Medulla oblongata (tissue), 1 donor: ENCODE data around the gene OR7A17.
A peak's percentile ranks its signal among the peaks of the same experiment; 100 is the strongest.

Source experiments
- DNase-seq: peaks from one replicate; pipeline ENCODE4 v3.0.0-alpha.2; 2015; ENCODE audit errors: extremely low spot score

Gene OR7A17

DNA sequence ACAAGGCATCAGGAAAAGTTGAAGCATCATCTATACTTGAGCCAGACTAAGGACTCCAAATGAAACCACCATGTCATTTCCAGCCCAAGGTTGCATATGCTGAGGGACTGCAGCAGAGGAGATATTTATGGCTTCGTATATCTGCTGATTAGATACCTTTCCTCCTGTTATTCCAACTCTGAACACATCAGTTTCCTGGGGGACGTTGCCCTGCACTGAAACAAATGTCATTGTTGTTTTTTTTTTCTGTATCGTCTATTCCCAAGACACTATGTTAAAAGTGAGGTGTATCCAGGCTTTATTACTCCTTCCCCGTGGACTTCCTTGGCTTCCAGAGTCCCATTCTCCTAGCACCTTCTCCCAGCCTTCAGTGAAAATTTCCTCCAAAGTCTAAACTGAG lies at the start of gene OR7A17:
Gene OR7A17 (minus strand): TSS at position 101 of the 400 bp plus-strand sequence. CDS start 4,777 bp downstream, outside the sequence.
- DNase-seq = no peak

DNA sequence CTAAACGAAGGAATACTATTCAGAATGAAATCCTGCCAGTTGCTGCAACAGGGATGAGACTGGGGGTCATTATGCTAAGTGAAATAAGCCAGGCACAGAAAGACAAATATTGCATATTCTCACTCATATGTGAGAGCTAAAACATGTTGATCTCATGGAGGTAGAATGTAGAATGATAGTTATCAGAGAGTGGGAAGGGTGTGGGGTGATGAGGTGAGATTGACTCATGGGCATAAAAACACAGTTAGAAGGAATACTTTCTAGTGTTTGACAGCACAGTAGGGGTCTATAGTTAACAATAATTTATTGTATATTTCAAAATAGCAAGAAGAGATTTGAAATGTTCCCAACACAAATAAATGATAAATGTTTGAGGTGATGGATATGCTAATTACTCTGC lies 47.6 kb upstream of the OR7A17 start:
- no peak for DNase-seq

DNA sequence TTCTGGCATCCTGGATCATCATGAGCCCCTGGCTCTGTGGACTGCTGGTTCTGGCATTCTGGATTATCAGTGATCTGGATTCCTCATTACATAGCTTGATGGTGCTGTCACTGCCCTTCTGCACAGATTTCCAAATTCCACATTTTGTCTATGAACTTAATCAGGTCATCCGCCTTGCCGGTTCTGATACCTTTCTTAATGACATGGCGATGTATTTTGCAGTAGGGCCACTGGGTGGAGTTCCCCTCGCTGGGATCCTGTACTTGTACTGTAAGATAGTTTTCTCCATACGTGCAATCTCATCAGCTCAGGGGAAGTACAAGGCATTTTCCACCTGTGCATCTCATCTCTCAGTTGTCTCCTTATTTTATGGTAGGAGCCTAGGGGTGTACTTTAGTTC lies 30.9 kb upstream of the OR7A17 start:
- DNase-seq = no peak

DNA sequence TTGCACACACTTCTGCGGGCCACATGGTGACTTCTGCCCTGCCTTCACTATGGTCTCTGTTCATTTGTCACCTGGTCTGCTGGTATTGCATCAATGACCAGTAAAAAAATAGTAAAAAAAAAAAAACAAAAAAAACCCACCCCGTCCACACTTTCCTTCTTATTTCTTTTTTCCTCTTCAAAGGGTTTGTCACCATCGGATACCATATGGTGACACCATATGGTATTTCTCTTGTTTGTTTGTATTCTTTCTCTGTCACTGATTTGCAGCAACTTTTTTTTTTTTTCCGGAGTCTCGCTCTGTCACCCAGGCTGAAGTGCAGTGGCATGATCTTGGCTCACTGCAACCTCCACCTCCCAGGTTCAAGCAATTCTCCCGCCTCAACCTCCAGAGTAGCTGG lies 29.2 kb upstream of the OR7A17 start:
- no peak for DNase-seq

DNA sequence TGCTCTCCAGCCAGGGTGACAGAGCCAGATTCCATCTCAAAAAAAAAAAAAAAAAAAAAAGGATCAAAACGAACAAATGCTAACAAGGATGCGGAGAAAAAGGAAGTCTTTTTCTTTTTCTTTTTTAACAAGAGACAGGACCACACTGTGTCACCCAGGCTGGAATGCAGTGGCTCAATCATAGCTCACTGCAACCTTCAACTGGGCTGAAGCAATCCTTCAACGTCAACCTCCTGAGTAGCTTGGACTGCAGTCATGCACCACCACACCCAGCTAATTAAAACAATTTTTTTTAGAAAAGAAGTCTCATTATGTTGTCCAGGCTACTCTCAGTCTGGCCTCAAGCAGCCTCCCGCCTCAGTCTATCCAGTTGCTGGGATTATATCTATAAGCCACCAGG lies 20.8 kb upstream of the OR7A17 start:
- no peak for DNase-seq

- DNase-seq = no peak
Observed at GRCh38 chr19:14901675-14902260, 15.8 kb upstream of the OR7A17 start.

GRCh38 chr19:14890643-14891379 lies 4.9 kb upstream of the OR7A17 start:
- peak; percentile 50 for DNase-seq

GRCh38 chr19:14889994-14890642 lies 4.2 kb upstream of the OR7A17 start:
- no peak for DNase-seq

- DNase-seq = no peak
Observed at GRCh38 chr19:14871619-14872230, 14.2 kb downstream of the OR7A17 start.

DNA sequence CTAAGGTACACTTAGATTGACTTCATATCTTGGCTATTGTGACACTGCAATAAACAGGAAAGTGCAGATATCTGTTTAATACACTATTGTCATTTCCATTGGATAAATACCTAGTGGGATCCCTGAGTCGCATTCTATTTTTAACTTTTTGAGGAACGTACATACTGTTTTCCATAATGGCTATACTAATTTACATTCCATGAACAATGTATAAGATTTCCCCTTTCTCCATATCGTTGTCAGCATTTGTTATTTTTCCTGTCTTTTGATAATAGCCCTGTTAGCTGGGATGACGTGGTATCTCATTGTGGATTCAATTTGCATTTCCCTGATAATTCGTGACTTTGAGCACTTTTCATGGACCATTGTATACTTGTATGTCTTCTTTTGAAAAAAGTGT lies 17.4 kb downstream of the OR7A17 start:
- no peak for DNase-seq

- no peak for DNase-seq
Observed at GRCh38 chr19:14848822-14849221, 37.1 kb downstream of the OR7A17 start, which contains the start of gene OR7A10. OR7A10 (minus strand) TSS chr19:14848922; CDS start chr19:14841877, 7,045 bp downstream.

DNA sequence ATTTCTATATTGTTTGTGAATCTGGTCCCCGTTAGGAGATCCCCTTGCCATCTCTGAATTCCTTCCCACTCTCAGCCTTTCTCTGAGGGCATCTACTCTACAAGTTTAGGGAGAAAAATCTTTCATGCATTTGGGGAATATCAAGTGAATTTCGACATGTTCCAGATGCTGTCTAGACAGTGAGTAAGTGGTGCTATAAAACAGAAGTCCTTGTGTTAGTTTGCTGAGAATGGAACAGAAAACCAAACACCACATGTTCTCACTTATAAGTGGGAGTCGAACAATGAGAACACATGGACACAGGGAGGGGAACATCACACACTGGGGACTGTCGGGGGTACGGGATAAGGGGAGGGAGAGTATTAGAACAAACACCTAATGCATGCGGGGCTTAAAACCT lies 42.4 kb downstream of the OR7A17 start:
- DNase-seq = no peak

DNA sequence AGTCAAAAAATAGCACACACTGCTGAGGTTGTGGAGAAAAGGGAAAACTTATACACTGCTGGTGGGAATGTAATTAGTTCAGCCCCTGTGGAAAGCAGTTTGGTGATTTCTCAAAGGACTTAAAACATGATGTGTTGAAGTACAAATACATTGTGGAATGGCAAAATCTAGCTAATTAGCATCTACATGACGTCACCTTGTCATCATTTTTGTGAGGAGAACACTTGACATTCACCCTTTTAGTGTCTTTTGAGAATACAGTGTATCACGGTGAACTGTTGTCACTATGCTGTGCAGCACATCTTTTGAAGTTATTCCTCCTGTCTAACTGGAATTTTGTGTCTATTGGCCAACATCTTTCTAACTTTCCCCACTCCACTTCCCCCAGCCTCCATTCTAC lies 42.8 kb downstream of the OR7A17 start:
- no peak for DNase-seq

GRCh38 chr19:14840206-14840605 lies 45.7 kb downstream of the OR7A17 start:
- no peak for DNase-seq

- no peak for DNase-seq
Observed at GRCh38 chr19:14837391-14837790, 48.5 kb downstream of the OR7A17 start.

DNA sequence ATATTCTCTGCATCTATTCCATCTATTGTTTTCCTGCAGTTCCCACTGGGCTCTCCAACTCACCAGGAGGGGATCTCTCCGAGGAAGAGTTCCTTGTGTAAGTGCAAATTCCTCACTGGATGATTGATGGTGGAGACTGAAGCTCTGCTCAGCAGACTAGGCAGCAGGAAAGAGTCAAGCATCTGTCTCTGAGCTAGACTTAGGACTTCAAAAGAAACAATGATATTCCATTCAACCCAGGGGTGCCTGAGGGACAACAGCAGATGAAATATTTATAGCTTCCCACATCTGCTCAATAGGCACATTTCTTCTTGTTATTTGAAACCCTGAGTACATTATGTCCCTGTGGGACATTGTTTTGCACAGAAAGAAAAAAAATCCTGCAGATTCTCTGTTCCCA lies 50.9 kb downstream of the OR7A17 start, which contains the start of the genes OR7A5 and OR7C1:
Gene OR7A5 (minus strand): TSS at position 175 of the 400 bp plus-strand sequence. CDS start 6,944 bp downstream, outside the sequence.
Gene OR7C1 (minus strand): TSS at position 175 of the 400 bp plus-strand sequence. CDS start 35,049 bp downstream, outside the sequence.
- no peak for DNase-seq

DNA sequence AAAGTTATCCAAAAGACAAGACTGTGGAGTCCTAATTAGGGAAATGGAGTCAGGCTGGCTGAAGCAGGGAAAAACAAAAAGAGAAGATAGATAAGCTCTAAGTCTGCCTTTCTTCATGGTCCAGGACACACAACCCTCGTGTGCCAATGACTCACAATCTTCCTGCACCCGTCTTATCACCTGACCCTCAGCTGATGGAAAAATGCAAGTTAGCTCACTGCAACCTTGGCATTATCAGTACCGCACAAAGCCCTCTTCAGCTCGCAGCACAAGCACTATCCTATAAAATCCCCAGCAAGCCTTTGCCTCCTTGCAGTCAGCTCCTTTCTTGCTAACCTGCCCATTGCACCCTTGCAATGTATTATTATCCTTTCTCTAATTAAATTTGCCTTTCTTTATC lies 55.2 kb downstream of the OR7A17 start:
- DNase-seq = no peak
